Loucy (cell line): Measurements from ENCODE around the gene EFNA3.

Source experiments
- H2AFZ ChIP-seq: fragments of 200-600 bp; sonication (generic); 2 replicates; pipeline ENCODE4 v1.6.0; 2016; ENCODE audit warnings: antibody characterized with exemption, mild to moderate bottlenecking, low read length, moderate library complexity
- H3F3A ChIP-seq: fragments of 200-600 bp; 2 replicates; pipeline ENCODE4 v1.6.0; 2016; ENCODE audit warnings: antibody characterized with exemption, low read depth, mild to moderate bottlenecking
- H3K27me3 ChIP-seq: fragments of 200-600 bp; sonication (generic); 2 replicates; pipeline ENCODE4 v1.6.1; 2014; ENCODE audit warnings: low read length, mild to moderate bottlenecking; ENCODE audit not compliant: insufficient read depth, poor library complexity, severe bottlenecking
- H3K36me3 ChIP-seq: fragments of 200-600 bp; sonication (generic); 2 replicates; pipeline ENCODE4 v1.6.1; 2016; ENCODE audit warnings: low read length; ENCODE audit not compliant: insufficient read depth
- H3K4me1 ChIP-seq: fragments of 200-600 bp; sonication (generic); 2 replicates; pipeline ENCODE4 v1.5.1; 2014; ENCODE audit warnings: low read length, mild to moderate bottlenecking; ENCODE audit not compliant: insufficient read depth, poor library complexity, severe bottlenecking
- H3K4me2 ChIP-seq: fragments of 200-600 bp; sonication (generic); 2 replicates; pipeline ENCODE4 v1.6.0; 2014; ENCODE audit warnings: antibody characterized with exemption, low read length, low read depth, mild to moderate bottlenecking; ENCODE audit not compliant: poor library complexity, severe bottlenecking
- H3K4me3 ChIP-seq: fragments of 200-600 bp; sonication (generic); 2 replicates; pipeline ENCODE4 v1.5.1; 2014; ENCODE audit warnings: low read length, mild to moderate bottlenecking, mixed read lengths; ENCODE audit not compliant: poor library complexity, severe bottlenecking
- H3K79me2 ChIP-seq: fragments of 200-600 bp; sonication (generic); 2 replicates; pipeline ENCODE4 v1.6.1; 2014; ENCODE audit warnings: low read length; ENCODE audit not compliant: insufficient read depth
- H3K9ac ChIP-seq: fragments of 200-600 bp; sonication (generic); 2 replicates; pipeline ENCODE4 v1.6.0; 2014; ENCODE audit warnings: mild to moderate bottlenecking, low read depth, low read length, moderate library complexity; ENCODE audit not compliant: poor library complexity, severe bottlenecking
- H3K9me2 ChIP-seq: fragments of 200-600 bp; sonication (generic); replicated peaks from 2 replicates; pipeline ENCODE4 v1.6.1; 2016; ENCODE audit warnings: low read depth, low read length, mixed read lengths
- H3K9me3 ChIP-seq: fragments of 200-600 bp; sonication (generic); 2 replicates; pipeline ENCODE4 v1.6.1; 2014; ENCODE audit warnings: mild to moderate bottlenecking, antibody characterized with exemption, low read length, low read depth; ENCODE audit not compliant: insufficient read depth
- H4K20me1 ChIP-seq: fragments of 200-600 bp; sonication (generic); 2 replicates; pipeline ENCODE4 v1.6.0; 2014; ENCODE audit warnings: antibody characterized with exemption, low read length, mild to moderate bottlenecking; ENCODE audit not compliant: insufficient read depth, poor library complexity, severe bottlenecking
- CTCF ChIP-seq: fragments of 200-600 bp; sonication (generic); conservative IDR thresholded peaks from 2 replicates; pipeline ENCODE4 v1.5.1; 2014; ENCODE audit warnings: mild to moderate bottlenecking, antibody characterized with exemption, low read length
- EZH2phosphoT487 ChIP-seq: fragments of 200-600 bp; IDR thresholded peaks from 2 replicates; pipeline ENCODE4 v1.6.1; 2018; ENCODE audit warnings: antibody characterized with exemption, mild to moderate bottlenecking, moderate library complexity, borderline replicate concordance

The EFNA3 gene

DNA sequence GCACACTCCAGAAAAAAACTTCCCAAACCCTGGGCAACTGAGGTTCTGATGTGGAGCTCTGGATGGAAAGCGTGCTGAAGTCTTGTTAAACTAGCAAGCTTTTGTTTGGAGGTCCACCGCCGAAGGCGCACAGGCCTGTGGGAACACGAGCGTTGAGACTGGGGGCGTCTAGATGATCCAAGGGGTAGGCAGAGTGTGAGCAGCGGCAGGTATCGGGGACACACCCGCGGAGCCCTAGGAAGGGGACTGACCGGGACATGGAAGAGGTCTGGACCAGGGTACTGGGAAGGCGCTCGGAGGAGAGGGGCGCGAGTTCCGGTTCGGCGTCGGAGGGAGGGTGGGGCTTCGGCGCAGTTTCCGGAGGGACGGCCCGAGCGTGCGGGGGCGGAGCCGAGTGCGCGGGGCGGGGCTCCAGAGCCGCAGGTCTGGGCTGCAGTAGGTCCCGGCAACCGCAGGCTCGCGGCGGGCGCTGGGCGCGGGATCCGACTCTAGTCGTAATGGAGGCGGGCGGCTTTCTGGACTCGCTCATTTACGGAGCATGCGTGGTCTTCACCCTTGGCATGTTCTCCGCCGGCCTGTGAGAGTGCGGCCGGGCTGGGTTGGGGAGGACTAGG lies 56.9 kb downstream of the EFNA3 start, which contains the start of gene SLC50A1:
Gene SLC50A1, plus strand, starts transcription at position 438 of the 614 bp plus-strand sequence. Its CDS starts 60 bp downstream, at position 498.
- no peaks in the 10 kb centered on the region for H3K9me3 ChIP-seq
- H3K4me2 ChIP-seq: peak within 1 kb of the TSS; percentile 98
- H3K4me3 ChIP-seq: peak within 1 kb of the TSS; percentile 98
- H2AFZ ChIP-seq: peak within 1 kb of the TSS; percentile 89
- no peaks in the 10 kb centered on the region for H3K9me2 ChIP-seq
- TF ChIP-seq EZH2phosphoT487 (no peak), CTCF (no peak)
- no peaks in the 10 kb centered on the region for H3F3A ChIP-seq
- H3K36me3 ChIP-seq: no peaks in the 10 kb centered on the region
- peak within 1 kb of the TSS; percentile 95 for H3K9ac ChIP-seq
- no peaks in the 10 kb centered on the region for H3K27me3 ChIP-seq
- peaks cover 22% of the 10 kb centered on the region for H3K4me1 ChIP-seq
- H4K20me1 ChIP-seq: peaks cover 8% of the 10 kb centered on the region
- peaks cover 42% of the 10 kb centered on the region for H3K79me2 ChIP-seq

DNA sequence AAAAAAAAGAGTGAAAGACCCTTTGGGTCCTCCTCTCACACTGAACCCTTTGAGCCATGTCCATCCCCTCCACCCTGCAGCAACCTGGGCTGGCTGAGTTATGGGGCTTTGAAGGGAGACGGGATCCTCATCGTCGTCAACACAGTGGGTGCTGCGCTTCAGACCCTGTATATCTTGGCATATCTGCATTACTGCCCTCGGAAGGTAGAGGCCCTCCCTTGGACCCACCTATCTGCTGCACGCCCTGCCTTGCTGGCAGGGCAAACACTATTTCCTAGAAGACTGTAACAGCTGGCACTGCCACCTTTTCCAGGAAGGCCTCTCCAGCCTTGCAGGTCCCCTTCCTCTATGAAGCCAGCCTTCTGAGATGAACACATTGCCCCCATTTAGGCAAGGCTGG lies 58.1 kb downstream of the EFNA3 start:
- no peaks in the 10 kb centered on the region for H3K36me3 ChIP-seq
- H3K4me1 ChIP-seq: peaks cover 24% of the 10 kb centered on the region
- peaks cover 42% of the 10 kb centered on the region for H3K79me2 ChIP-seq
- H4K20me1 ChIP-seq: peaks cover 8% of the 10 kb centered on the region
- peak overlapping the region; percentile 95 for H3K9ac ChIP-seq
- H3K9me2 ChIP-seq: no peaks in the 10 kb centered on the region
- H3K4me3 ChIP-seq: peak overlapping the region; percentile 98
- H2AFZ ChIP-seq: no peak overlapping the region
- TF ChIP-seq EZH2phosphoT487 (no peak), CTCF (no peak)
- H3F3A ChIP-seq: no peaks in the 10 kb centered on the region
- H3K4me2 ChIP-seq: peak overlapping the region; percentile 98
- H3K27me3 ChIP-seq: no peaks in the 10 kb centered on the region
- no peaks in the 10 kb centered on the region for H3K9me3 ChIP-seq
